Ovary (tissue), 9 donors: Measurements from ENCODE around the gene NBEAL2. TPM values are rescaled to one million over a fixed set of nuclear protein-coding genes. Genes with fewer than 3 reads are reported as not detected.

Source experiments
- DNase-seq, 5 donors: peaks; one replicate each; pipeline ENCODE4 v3.0.0-alpha.2; 2019 to 2020
- H3K27ac ChIP-seq, 2 donors: fragments of 200-600 bp; one replicate each; pipeline versions ENCODE4 v1.5.1 to v1.8.0; 2019 to 2022
- H3K27me3 ChIP-seq: fragments of 200-600 bp; one replicate; pipeline ENCODE4 v1.8.0; 2022
- H3K36me3 ChIP-seq: fragments of 200-600 bp; sonication (generic); one replicate; pipeline ENCODE4 v1.5.1; 2019
- H3K4me1 ChIP-seq: one replicate; pipeline ENCODE4 v1.8.1; 2013; ENCODE audit warnings: mild to moderate bottlenecking, moderate library complexity; ENCODE audit not compliant: insufficient read depth
- H3K4me3 ChIP-seq: fragments of 200-600 bp; sonication (generic); one replicate; pipeline ENCODE4 v1.5.1; 2017
- H3K9me3 ChIP-seq, 2 donors: fragments of 200-600 bp in 1 of 2; sonication (generic) in 1 of 2; one replicate each; pipeline versions ENCODE4 v1.5.1 to v1.8.1; 2013 to 2019; ENCODE audit warnings: mild to moderate bottlenecking in 1 of 2, moderate library complexity in 1 of 2
- EP300 ChIP-seq: sonication (generic); formaldehyde crosslinking; IDR thresholded peaks from one replicate; pipeline ENCODE4 v1.6.1; 2017; ENCODE audit warnings: antibody characterized with exemption
- POLR2A ChIP-seq: fragments of 450-650 bp; IDR thresholded peaks from one replicate; pipeline ENCODE4 v1.6.1; 2017; ENCODE audit warnings: antibody characterized with exemption, mild to moderate bottlenecking, moderate library complexity
- WGBS, 3 donors: extraction: QIAGEN DNeasy Blood & Tissue Kit in 1 of 3; methylation state at CpG; one replicate each; pipeline versions ENCODE4 v1.1.5 to v1.1.7; 2013 to 2017; 5-methylcytosine and 5-hydroxymethylcytosine counted together
- intact Hi-C, 4 donors: fragments of 100-400 bp; cut with DNase I; formaldehyde crosslinking; loops; one replicate each; pipeline versions ENCODE4 v1.11.0 to v1.15.1; 2022 to 2023
- polyA plus RNA-seq, 2 donors: library from polyadenylated mRNA; stranded (reverse); fragments of 200-250 nt in 1 of 2; fragments of 350-450 nt in 1 of 2; fragmentation: Illumina TruSeq in 1 of 2; extraction: RNeasy Lipid Tissue Mini Kit (QIAGEN cat#74804) in 1 of 2; gene quantifications; one replicate each; pipeline ENCODE4 v1.2.3, GENCODE V29; 2013 to 2014
- total RNA-seq, 7 donors: library from RNA; depleted of rRNA in 2 of 7; stranded (reverse); fragments of >200 nt in 2 of 7; fragmentation: NEBNext Ultra II Directional in 3 of 7; extraction: Animal tissue kit (Norgen Biotek cat#: 25700) in 3 of 7; gene quantifications; one replicate each; pipeline versions ENCODE4 v1.1.0 to v1.2.4, GENCODE V29; 2016 to 2023
- TF ChIP-seq, protein P1 (sequence below), 3 donors: fragments of 450-650 bp in 2 of 3; fragments of 200-600 bp in 1 of 3; IDR thresholded peaks; one replicate each; pipeline versions ENCODE4 v1.5.1 to v1.8.0; 2016 to 2022; ENCODE audit warnings: antibody characterized with exemption in 3 of 3, mild to moderate bottlenecking in 1 of 3
- donor health status: DM: no; HTN: no; CAD: no; lungs with moderate emphysema.
- donor health status: DM: no; HTN: no; CAD: no.
- donor health status: Bipolar disorder and iron deficiency.
- donor health status: DM: yes; HTN: yes; CAD: no.
- donor health status: DM: no; HTN: no; CAD: no.
- donor health status: DM: yes; HTN: yes; CAD: no.

The NBEAL2 gene
- total and polyA plus RNA-seq, 9 donors: 3.4 to 19.1 (median 13.7) TPM

DNA sequence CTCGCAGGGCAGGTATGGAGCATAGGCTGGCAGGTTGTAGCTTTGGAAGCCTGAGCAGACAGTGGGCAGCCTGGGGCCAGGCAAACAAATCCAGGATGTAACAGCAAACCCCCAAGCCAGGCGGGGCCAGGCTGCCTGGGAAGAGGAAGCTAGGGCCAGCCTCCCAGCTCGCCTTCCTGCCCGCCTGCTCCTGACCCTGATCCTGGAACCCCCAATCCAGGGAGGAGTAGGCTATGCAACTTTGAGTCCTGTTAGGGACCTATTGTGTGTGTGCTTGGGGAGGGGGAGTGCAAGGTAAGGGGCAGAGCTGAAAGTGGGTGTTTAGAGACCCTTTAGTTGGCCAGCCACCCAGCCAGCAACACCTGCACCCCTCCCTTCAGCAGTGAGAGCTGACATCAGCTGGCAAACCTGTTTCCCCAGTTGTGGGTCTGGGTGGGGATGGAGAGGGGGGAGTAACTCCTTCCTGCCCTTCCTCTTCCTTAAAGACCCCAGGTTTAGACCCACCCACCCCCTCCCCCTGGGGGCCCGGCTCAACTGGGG is 2.5 kb downstream of the NBEAL2 start:
- Histone ChIP-seq H3K36me3 (no peaks in the 10 kb centered on the region), H3K9me3 (no peaks in the 10 kb centered on the region), H3K4me1 (peaks cover 2% of the 10 kb centered on the region), H3K4me3 (no peak overlapping the region), H3K27me3 (no peaks in the 10 kb centered on the region), H3K27ac (no peak overlapping the region)
- TF ChIP-seq, protein P1, sequence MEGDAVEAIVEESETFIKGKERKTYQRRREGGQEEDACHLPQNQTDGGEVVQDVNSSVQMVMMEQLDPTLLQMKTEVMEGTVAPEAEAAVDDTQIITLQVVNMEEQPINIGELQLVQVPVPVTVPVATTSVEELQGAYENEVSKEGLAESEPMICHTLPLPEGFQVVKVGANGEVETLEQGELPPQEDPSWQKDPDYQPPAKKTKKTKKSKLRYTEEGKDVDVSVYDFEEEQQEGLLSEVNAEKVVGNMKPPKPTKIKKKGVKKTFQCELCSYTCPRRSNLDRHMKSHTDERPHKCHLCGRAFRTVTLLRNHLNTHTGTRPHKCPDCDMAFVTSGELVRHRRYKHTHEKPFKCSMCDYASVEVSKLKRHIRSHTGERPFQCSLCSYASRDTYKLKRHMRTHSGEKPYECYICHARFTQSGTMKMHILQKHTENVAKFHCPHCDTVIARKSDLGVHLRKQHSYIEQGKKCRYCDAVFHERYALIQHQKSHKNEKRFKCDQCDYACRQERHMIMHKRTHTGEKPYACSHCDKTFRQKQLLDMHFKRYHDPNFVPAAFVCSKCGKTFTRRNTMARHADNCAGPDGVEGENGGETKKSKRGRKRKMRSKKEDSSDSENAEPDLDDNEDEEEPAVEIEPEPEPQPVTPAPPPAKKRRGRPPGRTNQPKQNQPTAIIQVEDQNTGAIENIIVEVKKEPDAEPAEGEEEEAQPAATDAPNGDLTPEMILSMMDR (IDR thresholded peaks at IDR 0.05): no peak
- TF ChIP-seq EP300: no peak
- TF ChIP-seq POLR2A: no peak
- WGBS, 3 donors: 65 to 79% (median 67%) methylated on average over 5 of the region's 5 CpGs
- intact Hi-C loops: no loop called here
- DNase-seq: no peak

DNA sequence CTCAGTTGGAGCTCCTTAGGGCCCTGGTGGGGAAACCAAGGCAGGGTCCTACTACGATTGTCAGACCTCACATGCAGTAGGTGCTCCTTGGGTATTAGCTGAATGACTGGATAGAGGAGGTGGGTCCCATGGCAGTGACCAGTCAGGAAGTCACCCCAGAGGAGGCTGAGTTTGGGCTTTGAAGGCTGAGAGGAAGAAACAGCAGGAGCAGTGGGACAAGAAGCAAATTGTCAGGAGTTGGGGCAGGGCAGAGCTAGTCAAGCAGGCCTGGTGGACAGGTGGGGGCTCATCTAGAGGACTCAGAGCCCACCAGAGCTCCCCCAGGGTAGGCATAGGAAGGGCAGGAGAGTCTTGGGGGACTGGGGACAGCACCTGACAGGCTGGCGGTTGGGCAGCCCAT is 3.1 kb downstream of the NBEAL2 start:
- Histone ChIP-seq H3K9me3 (no peaks in the 10 kb centered on the region), H3K27ac (no peak overlapping the region), H3K4me1 (peaks cover 2% of the 10 kb centered on the region), H3K4me3 (no peak overlapping the region), H3K27me3 (no peaks in the 10 kb centered on the region), H3K36me3 (no peaks in the 10 kb centered on the region)
- WGBS, 3 donors: 94 to 100% (median 97%) methylated on average over 1 to 2 of the region's 2 CpGs
- intact Hi-C loops: no loop called here
- DNase-seq: no peak
- no peak for TF ChIP-seq POLR2A
- TF ChIP-seq, protein P1 (IDR thresholded peaks at IDR 0.05): no peak
- no peak for TF ChIP-seq EP300

DNA sequence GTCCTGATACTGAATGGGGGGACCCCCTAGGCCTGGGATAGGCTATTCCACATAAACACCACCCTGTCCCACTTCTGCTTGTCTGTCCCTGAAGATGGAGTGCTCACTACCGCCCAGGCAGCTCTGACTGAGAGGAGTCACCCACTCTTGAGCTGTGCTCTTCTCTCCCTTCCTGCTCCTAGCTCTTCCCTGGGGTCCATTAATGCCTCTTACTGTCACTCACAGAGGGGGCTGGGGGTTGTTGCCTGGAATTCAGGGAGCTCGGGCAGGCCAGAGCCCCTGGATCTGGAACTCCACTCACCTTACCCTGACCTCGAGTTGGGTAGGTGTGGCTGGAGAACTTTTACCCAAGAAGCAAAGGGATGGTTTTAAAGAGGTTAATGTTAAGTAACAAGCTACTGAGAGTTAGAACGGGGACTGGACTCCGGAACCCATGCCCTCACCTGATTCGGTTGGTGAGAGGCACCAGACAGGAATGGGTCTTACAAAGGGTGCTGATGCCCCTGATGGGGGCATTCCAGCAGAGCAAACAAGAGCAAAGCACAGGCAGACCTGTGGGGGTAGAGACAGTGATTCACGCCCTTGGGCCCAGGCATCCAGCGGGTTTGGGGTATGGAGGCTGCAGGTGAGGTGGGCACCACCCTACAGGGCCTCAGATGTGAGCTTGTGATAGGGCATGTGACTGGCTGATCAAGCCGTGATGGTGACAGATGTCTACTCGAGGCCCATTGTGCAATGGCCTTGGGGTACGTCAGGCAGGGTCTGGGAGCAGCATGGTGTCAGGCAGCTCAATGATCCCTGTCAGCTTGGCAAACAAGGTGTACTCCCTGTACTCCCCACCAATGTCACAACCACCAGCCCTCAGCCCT is 5.4 kb downstream of the NBEAL2 start:
- 87 to 91% (median 90%) methylated on average over 11 of the region's 11 CpGs for WGBS, 3 donors
- Histone ChIP-seq H3K36me3 (no peaks in the 10 kb centered on the region), H3K27me3 (no peaks in the 10 kb centered on the region), H3K27ac (no peak overlapping the region), H3K4me1 (no peaks in the 10 kb centered on the region), H3K9me3 (no peaks in the 10 kb centered on the region), H3K4me3 (no peak overlapping the region)
- TF ChIP-seq EP300 (no peak), POLR2A (no peak)
- TF ChIP-seq, protein P1 (IDR thresholded peaks at IDR 0.05): no peak
- intact Hi-C loops: no loop called here
- DNase-seq: no peak

DNA sequence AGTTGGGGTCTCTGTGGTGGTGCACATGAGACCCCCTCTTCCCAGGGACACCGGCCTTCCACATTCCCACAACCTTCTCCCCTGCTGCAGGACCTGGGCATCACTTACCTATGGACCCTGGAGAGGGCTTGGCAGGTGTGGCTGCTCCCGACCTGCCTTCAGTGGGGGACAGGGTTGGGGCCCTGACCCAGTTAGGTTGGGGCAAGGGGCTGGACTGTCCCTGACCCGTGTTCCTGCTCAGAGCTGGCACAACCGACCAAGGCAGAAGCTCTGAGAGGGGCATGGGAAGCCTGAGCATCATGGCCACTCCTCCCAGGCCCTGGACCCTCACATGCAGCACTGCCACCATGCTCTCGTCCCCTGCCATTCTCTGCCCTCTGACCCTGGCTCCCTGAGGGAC is 6.1 kb downstream of the NBEAL2 start:
- intact Hi-C loops: no loop called here

More for the DNA sequence above, 6.1 kb downstream of the NBEAL2 start:
- Histone ChIP-seq H3K36me3 (no peaks in the 10 kb centered on the region), H3K9me3 (no peaks in the 10 kb centered on the region), H3K4me3 (no peak overlapping the region), H3K27ac (no peak overlapping the region), H3K27me3 (no peaks in the 10 kb centered on the region), H3K4me1 (no peaks in the 10 kb centered on the region)
- no peak for DNase-seq
- TF ChIP-seq POLR2A (no peak), EP300 (no peak)
- TF ChIP-seq, protein P1 (IDR thresholded peaks at IDR 0.05): no peak
- WGBS, 3 donors: 92 to 100% (median 96%) methylated on average over 3 to 5 of the region's 5 CpGs
